K562 (cell line): Measurements from ENCODE around the gene C6orf47. TPM values are rescaled to one million over a fixed set of nuclear protein-coding genes. Genes with fewer than 3 reads are reported as not detected.

Experiments used
- BCL6 ChIP-seq: fragments of 250-450 bp; sonication (Bioruptor Pico); IDR thresholded peaks from 2 replicates; pipeline ENCODE4 v1.4.0; 2020
- CREBBP ChIP-seq: IDR thresholded peaks from one replicate; pipeline ENCODE4 v1.6.1; 2012; ENCODE audit warnings: low read depth, mild to moderate bottlenecking, control low read depth, inconsistent platforms, low read length
- EP400 ChIP-seq: fragments of 450-650 bp; IDR thresholded peaks from 2 replicates; pipeline ENCODE4 v1.6.1; 2017; ENCODE audit warnings: antibody characterized with exemption, mild to moderate bottlenecking, moderate library complexity
- FOXK2 ChIP-seq, 2 experiments: fragments of 450-650 bp; IDR thresholded peaks in 1 of 2; conservative IDR thresholded peaks in 1 of 2; 2 replicates each; pipeline ENCODE4 v1.6.1; 2016; ENCODE audit warnings: low read depth in 2 of 2, mild to moderate bottlenecking in 1 of 2
- ID3 ChIP-seq, 2 experiments: fragments of 250-450 bp in 1 of 2; fragments of 450-650 bp in 1 of 2; sonication (Bioruptor Pico) in 1 of 2; IDR thresholded peaks; 2 replicates each; pipeline versions ENCODE4 v1.6.1 to v1.8.0; 2016 to 2021; ENCODE audit warnings: mild to moderate bottlenecking in 2 of 2, moderate library complexity in 2 of 2, missing compliant biosample characterization in 1 of 2, missing genetic modification characterization in 1 of 2
- L3MBTL2 ChIP-seq: fragments of 450-650 bp; IDR thresholded peaks from 2 replicates; pipeline ENCODE4 v1.6.1; 2016; ENCODE audit warnings: mild to moderate bottlenecking, moderate library complexity
- MAFK ChIP-seq: IDR thresholded peaks from 2 replicates; pipeline ENCODE4 v1.6.1; 2011; ENCODE audit warnings: low read length, improper control_type of control experiment
- NR4A1 ChIP-seq, 2 experiments: fragments of 250-450 bp in 1 of 2; fragments of 450-650 bp in 1 of 2; sonication (Bioruptor Pico) in 1 of 2; IDR thresholded peaks; 2 replicates each; pipeline versions ENCODE4 v1.4.0 to v1.6.1; 2016 to 2020; ENCODE audit warnings: mild to moderate bottlenecking in 2 of 2, missing compliant biosample characterization in 1 of 2, missing genetic modification characterization in 1 of 2, moderate library complexity in 1 of 2
- PHF21A ChIP-seq: fragments of 450-650 bp; IDR thresholded peaks from 2 replicates; pipeline ENCODE4 v1.6.1; 2017; ENCODE audit warnings: low read depth, borderline replicate concordance
- RERE ChIP-seq: sonication (generic); formaldehyde crosslinking; IDR thresholded peaks from 2 replicates; pipeline ENCODE4 v1.8.0; 2023; ENCODE audit warnings: missing genetic modification reagents, mild to moderate bottlenecking, borderline replicate concordance
- SAFB ChIP-seq: fragments of 200-400 bp; formaldehyde crosslinking; IDR thresholded peaks from 2 replicates; pipeline ENCODE4 v1.6.1; 2017; ENCODE audit warnings: low read depth, low read length, borderline replicate concordance
- TAF15 ChIP-seq: fragments of 200-400 bp; formaldehyde crosslinking; IDR thresholded peaks from 2 replicates; pipeline ENCODE4 v1.6.1; 2017; ENCODE audit warnings: mild to moderate bottlenecking, low read depth, low read length, moderate library complexity
- ZBTB5 ChIP-seq: fragments of 450-650 bp; IDR thresholded peaks from 2 replicates; pipeline ENCODE4 v1.6.1; 2017; ENCODE audit warnings: antibody characterized with exemption
- ZNF212 ChIP-seq: fragments of 450-650 bp; formaldehyde crosslinking; IDR thresholded peaks from 2 replicates; pipeline ENCODE4 v1.4.0; 2020; ENCODE audit warnings: mild to moderate bottlenecking
- ZNF280A ChIP-seq: fragments of 450-650 bp; IDR thresholded peaks from 2 replicates; pipeline ENCODE4 v1.6.1; 2018; ENCODE audit warnings: mild to moderate bottlenecking, low read depth; ENCODE audit not compliant: partially characterized antibody
- polyA plus RNA-seq, 8 experiments: library from polyadenylated mRNA; depleted of rRNA in 4 of 8; stranded (reverse) in 5 of 8; unstranded in 3 of 8; fragments of >200 nt; fragmentation: Nextera tagmentation in 2 of 8; fragmentation: Illumina TruSeq in 1 of 8; extraction: Ambion mirVana in 2 of 8; extraction: Trizol in 1 of 8; gene quantifications; 2 replicates each; pipeline versions ENCODE4 v1.2.1 to v1.2.3, GENCODE V29; 2011 to 2014; ENCODE audit warnings: inconsistent platforms in 1 of 8, missing spikeins in 1 of 8
- total RNA-seq, 7 experiments: library from RNA; depleted of rRNA in 6 of 7; stranded (reverse); fragments of >200 nt in 6 of 7; fragmentation: Illumina TruSeq in 2 of 7; extraction: Trizol in 2 of 7; gene quantifications; 2 replicates each; pipeline versions ENCODE4 v1.2.1 to v1.2.3, GENCODE V29; 2011 to 2021; ENCODE audit warnings: low replicate concordance in 1 of 7

The C6orf47 gene
- total and polyA plus RNA-seq, 9 of the 15 experiments (the other 6 are each of a cell fraction or from before 2014, with no cell fraction given): 0.14 to 43.8 (median 27.0) TPM

GRCh38 chr6:31660381-31661261, at the start of gene C6orf47 (continued):
- TF ChIP-seq RERE (peak; percentile 93; the same call in 1 of the 2 replicates), TAF15 (no peak), ZBTB5 (no peak), BCL6 (CRISPR knock-in tag) (peak; percentile 7; the same call in 1 of the 2 replicates), NR4A1 (CRISPR knock-in tag; IDR thresholded peaks at IDR 0.05) (no peak; the same call in 1 of the 2 replicates), NR4A1 (tag; IDR thresholded peaks at IDR 0.05) (no peak), SAFB (0 out of 2 replicates have a peak, but pooled peaks have one; percentile 15), ZNF212 (CRISPR knock-in tag) (peak; percentile 89; the same call in 1 of the 2 replicates), FOXK2 (conservative IDR thresholded peaks at IDR 0.05 in 1 of 2, IDR thresholded peaks at IDR 0.05 in 1 of 2; ENCODE audit: low read depth in 2 of 2) (0 out of 4 replicates have a peak, but pooled peaks of 1 of the 2 experiments have one; percentile 8), MAFK (no peak; the same call in 1 of the 2 replicates), PHF21A (no peak), ID3 (CRISPR knock-in tag; IDR thresholded peaks at IDR 0.05) (no peak), ID3 (tag; IDR thresholded peaks at IDR 0.05) (peak; percentile 78), ZNF280A (no peak), CREBBP (no peak), L3MBTL2 (peak; percentile 91), EP400 (no peak)
